HEK293 (cell line): Measurements from ENCODE around the gene SOX9.

Experiments
- CTCF ChIA-PET: fragments of 350-600 bp; formaldehyde crosslinking; extraction: SDS; loops from one replicate; lab custom pipeline; 2021; ENCODE audit warnings: antibody characterized with exemption; lab: Yijun Ruan, JAX
- POLR2A ChIA-PET: fragments of 300-600 bp; formaldehyde crosslinking; extraction: SDS; loops from one replicate; lab custom pipeline; 2020; ENCODE audit warnings: antibody characterized with exemption, inconsistent platforms; lab: Yijun Ruan, JAX
- H3K27ac ChIP-seq: fragments of 200-500 bp; sonication (Bioruptor generic); 2 replicates; pipeline ENCODE4 v1.5.1; 2014; ENCODE audit warnings: low read depth, low read length, control low read depth, inconsistent platforms; ENCODE audit errors: extremely low read depth
- H3K36me3 ChIP-seq, 2 experiments: fragments of 200-500 bp in 1 of 2; sonication (Bioruptor generic) in 1 of 2; 1 replicate in 1 of 2; 2 replicates in 1 of 2; pipeline ENCODE4 v1.5.1; 2014 to 2017; ENCODE audit warnings: inconsistent platforms in 2 of 2, low read length in 2 of 2; ENCODE audit not compliant: control insufficient read depth in 2 of 2, insufficient read depth in 1 of 2
- H3K4me1 ChIP-seq: fragments of 200-500 bp; sonication (Bioruptor generic); 2 replicates; pipeline ENCODE4 v1.5.1; 2014; ENCODE audit warnings: mild to moderate bottlenecking, low read length, inconsistent platforms; ENCODE audit not compliant: control insufficient read depth, insufficient read depth
- H3K4me3 ChIP-seq: 2 replicates; pipeline ENCODE4 v1.5.1; 2011; ENCODE audit warnings: low read depth, mild to moderate bottlenecking, control low read depth, low read length, moderate library complexity
- H3K9me3 ChIP-seq: fragments of 200-500 bp; sonication (Bioruptor generic); 2 replicates; pipeline ENCODE4 v1.5.1; 2014; ENCODE audit warnings: low read depth, low read length, inconsistent platforms; ENCODE audit not compliant: control insufficient read depth, insufficient read depth
- GLI2 ChIP-seq: fragments of 450-650 bp; formaldehyde crosslinking; IDR thresholded peaks from 2 replicates; pipeline ENCODE4; 2017; ENCODE audit warnings: missing biosample characterization, missing genetic modification characterization, low read depth, borderline replicate concordance
- HOXC10 ChIP-seq: sonication (generic); formaldehyde crosslinking; IDR thresholded peaks from 2 replicates; pipeline ENCODE4 v1.8.1; 2023; ENCODE audit warnings: mild to moderate bottlenecking, missing genetic modification reagents
- KLF17 ChIP-seq: fragments of 450-650 bp; formaldehyde crosslinking; IDR thresholded peaks from 2 replicates; pipeline ENCODE4 v1.5.1; 2016; ENCODE audit warnings: missing biosample characterization, missing genetic modification characterization
- OSR2 ChIP-seq: fragments of 450-650 bp; formaldehyde crosslinking; IDR thresholded peaks from 2 replicates; pipeline ENCODE4 v1.5.1; 2016; ENCODE audit warnings: missing biosample characterization, missing genetic modification characterization
- ZBTB17 ChIP-seq: fragments of 450-650 bp; formaldehyde crosslinking; IDR thresholded peaks from 2 replicates; pipeline ENCODE4 v1.5.1; 2016; ENCODE audit warnings: missing biosample characterization, missing genetic modification characterization
- ZBTB26 ChIP-seq: fragments of 450-650 bp; formaldehyde crosslinking; optimal IDR thresholded peaks from 2 replicates; pipeline ENCODE3; 2016; ENCODE audit warnings: missing biosample characterization, mild to moderate bottlenecking, missing genetic modification characterization
- ZNF112 ChIP-seq: fragments of 450-650 bp; formaldehyde crosslinking; IDR thresholded peaks from 2 replicates; pipeline ENCODE4 v1.5.0; 2017; ENCODE audit warnings: missing biosample characterization, missing genetic modification characterization
- ZNF155 ChIP-seq: fragments of 450-650 bp; formaldehyde crosslinking; IDR thresholded peaks from 2 replicates; pipeline ENCODE4 v1.5.1; 2016; ENCODE audit warnings: missing biosample characterization, missing genetic modification characterization
- ZNF19 ChIP-seq: fragments of 450-650 bp; formaldehyde crosslinking; IDR thresholded peaks from 2 replicates; pipeline ENCODE4; 2016; ENCODE audit warnings: missing biosample characterization, missing genetic modification characterization, low read depth
- ZNF248 ChIP-seq: fragments of 450-650 bp; formaldehyde crosslinking; IDR thresholded peaks from 2 replicates; pipeline ENCODE4 v1.5.1; 2017; ENCODE audit warnings: missing biosample characterization, missing genetic modification characterization
- ZNF26 ChIP-seq: fragments of 450-650 bp; formaldehyde crosslinking; IDR thresholded peaks from 2 replicates; pipeline ENCODE4 v1.5.1; 2016; ENCODE audit warnings: missing biosample characterization, missing genetic modification characterization
- ZNF341 ChIP-seq: fragments of 450-650 bp; formaldehyde crosslinking; IDR thresholded peaks from 2 replicates; pipeline ENCODE4; 2016; ENCODE audit warnings: low read depth, missing biosample characterization, missing genetic modification characterization
- ZNF354C ChIP-seq: fragments of 450-650 bp; formaldehyde crosslinking; IDR thresholded peaks from 2 replicates; pipeline ENCODE4 v1.5.1; 2016; ENCODE audit warnings: missing biosample characterization, missing genetic modification characterization, low read depth, borderline replicate concordance
- ZNF391 ChIP-seq: fragments of 450-650 bp; formaldehyde crosslinking; IDR thresholded peaks from 2 replicates; pipeline ENCODE4 v1.5.1; 2016; ENCODE audit warnings: low read depth, missing biosample characterization, missing genetic modification characterization, borderline replicate concordance
- ZNF404 ChIP-seq: fragments of 450-650 bp; formaldehyde crosslinking; IDR thresholded peaks from 2 replicates; pipeline ENCODE4 v1.5.1; 2017; ENCODE audit warnings: missing biosample characterization, missing genetic modification characterization
- ZNF549 ChIP-seq: fragments of 450-650 bp; IDR thresholded peaks from 2 replicates; pipeline ENCODE4 v1.5.1; 2018; ENCODE audit warnings: missing biosample characterization, missing genetic modification characterization, mild to moderate bottlenecking, inconsistent platforms, moderate library complexity
- ZNF701 ChIP-seq: fragments of 450-650 bp; formaldehyde crosslinking; IDR thresholded peaks from 2 replicates; pipeline ENCODE4 v1.5.1; 2016; ENCODE audit warnings: missing biosample characterization, missing genetic modification characterization
- ZNF704 ChIP-seq: fragments of 450-650 bp; formaldehyde crosslinking; IDR thresholded peaks from 2 replicates; pipeline ENCODE4 v1.5.1; 2016; ENCODE audit warnings: missing biosample characterization, missing genetic modification characterization
- TF ChIP-seq, protein P1 (sequence below): fragments of 450-650 bp; formaldehyde crosslinking; IDR thresholded peaks from 2 replicates; pipeline ENCODE4 v1.5.0; 2017; ENCODE audit warnings: missing biosample characterization, missing genetic modification characterization, borderline replicate concordance
- TF ChIP-seq, protein P2 (sequence below): fragments of 450-650 bp; formaldehyde crosslinking; IDR thresholded peaks from 2 replicates; pipeline ENCODE4 v1.5.1; 2016; ENCODE audit warnings: missing biosample characterization, missing genetic modification characterization

SOX9 gene

GRCh38 chr17:72102366-72102765, 18.5 kb upstream of the SOX9 start:
- POLR2A ChIA-PET = no interaction called here
- H3K4me3 ChIP-seq = no peak overlapping the region
- no peaks in the 10 kb centered on the region for H3K4me1 ChIP-seq
- no peaks in the 10 kb centered on the region for H3K9me3 ChIP-seq
- CTCF ChIA-PET = no interaction called here
- no peaks in the 10 kb centered on the region for H3K36me3 ChIP-seq
- H3K27ac ChIP-seq = no peak overlapping the region
- TF ChIP-seq ZNF404 (no peak), KLF17 (tag by site-specific recombination) (no peak), ZBTB26 (tag by site-specific recombination) (no peak), ZNF26 (tag by site-specific recombination) (no peak), ZNF701 (tag by site-specific recombination) (no peak), ZNF112 (tag by site-specific recombination) (no peak), ZNF155 (tag by site-specific recombination) (no peak), ZNF19 (tag by site-specific recombination) (no peak), ZNF354C (tag by site-specific recombination) (no peak), ZBTB17 (tag by site-specific recombination) (no peak), ZNF341 (tag by site-specific recombination) (no peak), OSR2 (no peak), ZNF391 (no peak), ZNF549 (no peak)
- TF ChIP-seq, protein P1, sequence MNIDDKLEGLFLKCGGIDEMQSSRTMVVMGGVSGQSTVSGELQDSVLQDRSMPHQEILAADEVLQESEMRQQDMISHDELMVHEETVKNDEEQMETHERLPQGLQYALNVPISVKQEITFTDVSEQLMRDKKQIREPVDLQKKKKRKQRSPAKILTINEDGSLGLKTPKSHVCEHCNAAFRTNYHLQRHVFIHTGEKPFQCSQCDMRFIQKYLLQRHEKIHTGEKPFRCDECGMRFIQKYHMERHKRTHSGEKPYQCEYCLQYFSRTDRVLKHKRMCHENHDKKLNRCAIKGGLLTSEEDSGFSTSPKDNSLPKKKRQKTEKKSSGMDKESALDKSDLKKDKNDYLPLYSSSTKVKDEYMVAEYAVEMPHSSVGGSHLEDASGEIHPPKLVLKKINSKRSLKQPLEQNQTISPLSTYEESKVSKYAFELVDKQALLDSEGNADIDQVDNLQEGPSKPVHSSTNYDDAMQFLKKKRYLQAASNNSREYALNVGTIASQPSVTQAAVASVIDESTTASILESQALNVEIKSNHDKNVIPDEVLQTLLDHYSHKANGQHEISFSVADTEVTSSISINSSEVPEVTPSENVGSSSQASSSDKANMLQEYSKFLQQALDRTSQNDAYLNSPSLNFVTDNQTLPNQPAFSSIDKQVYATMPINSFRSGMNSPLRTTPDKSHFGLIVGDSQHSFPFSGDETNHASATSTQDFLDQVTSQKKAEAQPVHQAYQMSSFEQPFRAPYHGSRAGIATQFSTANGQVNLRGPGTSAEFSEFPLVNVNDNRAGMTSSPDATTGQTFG (tag by site-specific recombination) = no peak

GRCh38 chr17:72104164-72104862, 16.5 kb upstream of the SOX9 start:
- H3K4me3 ChIP-seq = no peak overlapping the region
- ChIA-PET POLR2A (no interaction called here), CTCF (interaction anchor here (0.5 kb wide), 1 partner anchor 14 kb away, joined by 3 read pairs; no protein-coding TSS in a partner anchor)
- no peak overlapping the region for H3K27ac ChIP-seq
- H3K9me3 ChIP-seq = no peaks in the 10 kb centered on the region
- TF ChIP-seq ZNF704 (tag by site-specific recombination) (no peak), HOXC10 (CRISPR knock-in tag) (no peak), GLI2 (tag by site-specific recombination) (no peak), ZNF248 (tag by site-specific recombination) (no peak)
- TF ChIP-seq, protein P2, sequence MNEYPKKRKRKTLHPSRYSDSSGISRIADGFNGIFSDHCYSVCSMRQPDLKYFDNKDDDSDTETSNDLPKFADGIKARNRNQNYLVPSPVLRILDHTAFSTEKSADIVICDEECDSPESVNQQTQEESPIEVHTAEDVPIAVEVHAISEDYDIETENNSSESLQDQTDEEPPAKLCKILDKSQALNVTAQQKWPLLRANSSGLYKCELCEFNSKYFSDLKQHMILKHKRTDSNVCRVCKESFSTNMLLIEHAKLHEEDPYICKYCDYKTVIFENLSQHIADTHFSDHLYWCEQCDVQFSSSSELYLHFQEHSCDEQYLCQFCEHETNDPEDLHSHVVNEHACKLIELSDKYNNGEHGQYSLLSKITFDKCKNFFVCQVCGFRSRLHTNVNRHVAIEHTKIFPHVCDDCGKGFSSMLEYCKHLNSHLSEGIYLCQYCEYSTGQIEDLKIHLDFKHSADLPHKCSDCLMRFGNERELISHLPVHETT (tag by site-specific recombination) = no peak
- H3K4me1 ChIP-seq = no peaks in the 10 kb centered on the region
- no peaks in the 10 kb centered on the region for H3K36me3 ChIP-seq
